ENCODE data around the gene BCR. TPM values are rescaled to one million over a fixed set of nuclear protein-coding genes. Genes with fewer than 3 reads are reported as not detected.

Gene BCR
- total RNA-seq, 1 donor = 28.6 TPM

- no peak overlapping the region for H3K4me2 ChIP-seq (ENCODE audit: insufficient read depth, low read length)
- no peak for DNase-seq (ENCODE audit: insufficient read length, low spot score, missing footprints)
- H2AFZ ChIP-seq (ENCODE audit: low read length) = no peak overlapping the region
- H3K9me3 ChIP-seq (ENCODE audit: low read depth, low read length) = no peaks in the 10 kb centered on the region
- no peaks in the 10 kb centered on the region for H3K27me3 ChIP-seq (ENCODE audit: insufficient read depth, low read length)
- peaks cover 76% of the 10 kb centered on the region for H3K79me2 ChIP-seq (ENCODE audit: insufficient read depth, low read length)
- H3K27ac ChIP-seq (ENCODE audit: low read depth, low read length) = no peak overlapping the region
- no peak overlapping the region for H3K4me3 ChIP-seq (ENCODE audit: insufficient read depth, low read length)
- H3K4me1 ChIP-seq (ENCODE audit: insufficient read depth, low read length) = peaks cover 46% of the 10 kb centered on the region
- H4K20me1 ChIP-seq (ENCODE audit: insufficient read depth, low read length) = peaks cover 66% of the 10 kb centered on the region
- H3K36me3 ChIP-seq (ENCODE audit: insufficient read depth, low read length) = no peaks in the 10 kb centered on the region
- no peak for TF ChIP-seq CTCF (IDR thresholded peaks at IDR 0.05; ENCODE audit: extremely low read depth, low read depth, low read length)
Measured at GRCh38 chr22:23222033-23222792, 41.9 kb downstream of the BCR start.

GRCh38 chr22:23222793-23223568 lies 42.7 kb downstream of the BCR start:
- no peaks in the 10 kb centered on the region for H3K36me3 ChIP-seq (ENCODE audit: insufficient read depth, low read length)
- H2AFZ ChIP-seq (ENCODE audit: low read length) = no peak overlapping the region
- no peak overlapping the region for H3K4me3 ChIP-seq (ENCODE audit: insufficient read depth, low read length)
- H3K79me2 ChIP-seq (ENCODE audit: insufficient read depth, low read length) = peaks cover 76% of the 10 kb centered on the region
- no peak overlapping the region for H3K27ac ChIP-seq (ENCODE audit: low read depth, low read length)
- TF ChIP-seq CTCF (IDR thresholded peaks at IDR 0.05; ENCODE audit: extremely low read depth, low read depth, low read length) = no peak
- peaks cover 4% of the 10 kb centered on the region for H3K9me3 ChIP-seq (ENCODE audit: low read depth, low read length)
- peaks cover 68% of the 10 kb centered on the region for H4K20me1 ChIP-seq (ENCODE audit: insufficient read depth, low read length)
- no peak overlapping the region for H3K4me2 ChIP-seq (ENCODE audit: insufficient read depth, low read length)
- peaks cover 48% of the 10 kb centered on the region for H3K4me1 ChIP-seq (ENCODE audit: insufficient read depth, low read length)
- DNase-seq (ENCODE audit: insufficient read length, low spot score, missing footprints) = no peak
- H3K27me3 ChIP-seq (ENCODE audit: insufficient read depth, low read length) = no peaks in the 10 kb centered on the region

- DNase-seq (ENCODE audit: insufficient read length, low spot score, missing footprints) = no peak
- Histone ChIP-seq H3K27ac (ENCODE audit: low read depth, low read length) (no peak overlapping the region), H2AFZ (ENCODE audit: low read length) (no peak overlapping the region), H3K9me3 (ENCODE audit: low read depth, low read length) (peaks cover 6% of the 10 kb centered on the region), H3K27me3 (ENCODE audit: insufficient read depth, low read length) (no peaks in the 10 kb centered on the region), H4K20me1 (ENCODE audit: insufficient read depth, low read length) (peaks cover 60% of the 10 kb centered on the region), H3K36me3 (ENCODE audit: insufficient read depth, low read length) (no peaks in the 10 kb centered on the region), H3K4me2 (ENCODE audit: insufficient read depth, low read length) (no peak overlapping the region), H3K4me3 (ENCODE audit: insufficient read depth, low read length) (no peak overlapping the region), H3K79me2 (ENCODE audit: insufficient read depth, low read length) (peaks cover 76% of the 10 kb centered on the region), H3K4me1 (ENCODE audit: insufficient read depth, low read length) (peaks cover 48% of the 10 kb centered on the region)
- no peak for TF ChIP-seq CTCF (IDR thresholded peaks at IDR 0.05; ENCODE audit: extremely low read depth, low read depth, low read length)
Measured at GRCh38 chr22:23223569-23224317, 43.4 kb downstream of the BCR start.

Data from osteoblast (primary cell).